GM19023 (cell line): Measurements from ENCODE around the gene CIITA.
A peak's percentile ranks its signal among the peaks of the same experiment; 100 is the strongest.
"Not testable (repeated sequence)": the region's sequence is repeated elsewhere in the genome, so short reads cannot be mapped to it uniquely, and the experiment has no call there.

ENCODE experiments used
- ATAC-seq: cut with Tn5 transposase; IDR thresholded peaks from one replicate; pipeline ENCODE4 v1.9.1; 2021; ENCODE audit warnings: mild to moderate bottlenecking, moderate library complexity; ENCODE audit not compliant: unreplicated experiment

Gene CIITA, protein sequence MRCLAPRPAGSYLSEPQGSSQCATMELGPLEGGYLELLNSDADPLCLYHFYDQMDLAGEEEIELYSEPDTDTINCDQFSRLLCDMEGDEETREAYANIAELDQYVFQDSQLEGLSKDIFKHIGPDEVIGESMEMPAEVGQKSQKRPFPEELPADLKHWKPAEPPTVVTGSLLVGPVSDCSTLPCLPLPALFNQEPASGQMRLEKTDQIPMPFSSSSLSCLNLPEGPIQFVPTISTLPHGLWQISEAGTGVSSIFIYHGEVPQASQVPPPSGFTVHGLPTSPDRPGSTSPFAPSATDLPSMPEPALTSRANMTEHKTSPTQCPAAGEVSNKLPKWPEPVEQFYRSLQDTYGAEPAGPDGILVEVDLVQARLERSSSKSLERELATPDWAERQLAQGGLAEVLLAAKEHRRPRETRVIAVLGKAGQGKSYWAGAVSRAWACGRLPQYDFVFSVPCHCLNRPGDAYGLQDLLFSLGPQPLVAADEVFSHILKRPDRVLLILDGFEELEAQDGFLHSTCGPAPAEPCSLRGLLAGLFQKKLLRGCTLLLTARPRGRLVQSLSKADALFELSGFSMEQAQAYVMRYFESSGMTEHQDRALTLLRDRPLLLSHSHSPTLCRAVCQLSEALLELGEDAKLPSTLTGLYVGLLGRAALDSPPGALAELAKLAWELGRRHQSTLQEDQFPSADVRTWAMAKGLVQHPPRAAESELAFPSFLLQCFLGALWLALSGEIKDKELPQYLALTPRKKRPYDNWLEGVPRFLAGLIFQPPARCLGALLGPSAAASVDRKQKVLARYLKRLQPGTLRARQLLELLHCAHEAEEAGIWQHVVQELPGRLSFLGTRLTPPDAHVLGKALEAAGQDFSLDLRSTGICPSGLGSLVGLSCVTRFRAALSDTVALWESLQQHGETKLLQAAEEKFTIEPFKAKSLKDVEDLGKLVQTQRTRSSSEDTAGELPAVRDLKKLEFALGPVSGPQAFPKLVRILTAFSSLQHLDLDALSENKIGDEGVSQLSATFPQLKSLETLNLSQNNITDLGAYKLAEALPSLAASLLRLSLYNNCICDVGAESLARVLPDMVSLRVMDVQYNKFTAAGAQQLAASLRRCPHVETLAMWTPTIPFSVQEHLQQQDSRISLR

GRCh38 chr16:10876799-10877341, at the start of gene CIITA:
Gene CIITA, plus strand, starts transcription at chr16:10877202. Its CDS starts 129 bp downstream, at chr16:10877331.
- ATAC-seq, result peak; percentile 53

GRCh38 chr16:10827691-10828341, 49.2 kb upstream of the CIITA start:
- ATAC-seq, result no peak

GRCh38 chr16:10828851-10829366, 48.1 kb upstream of the CIITA start:
- ATAC-seq, result no peak

DNA sequence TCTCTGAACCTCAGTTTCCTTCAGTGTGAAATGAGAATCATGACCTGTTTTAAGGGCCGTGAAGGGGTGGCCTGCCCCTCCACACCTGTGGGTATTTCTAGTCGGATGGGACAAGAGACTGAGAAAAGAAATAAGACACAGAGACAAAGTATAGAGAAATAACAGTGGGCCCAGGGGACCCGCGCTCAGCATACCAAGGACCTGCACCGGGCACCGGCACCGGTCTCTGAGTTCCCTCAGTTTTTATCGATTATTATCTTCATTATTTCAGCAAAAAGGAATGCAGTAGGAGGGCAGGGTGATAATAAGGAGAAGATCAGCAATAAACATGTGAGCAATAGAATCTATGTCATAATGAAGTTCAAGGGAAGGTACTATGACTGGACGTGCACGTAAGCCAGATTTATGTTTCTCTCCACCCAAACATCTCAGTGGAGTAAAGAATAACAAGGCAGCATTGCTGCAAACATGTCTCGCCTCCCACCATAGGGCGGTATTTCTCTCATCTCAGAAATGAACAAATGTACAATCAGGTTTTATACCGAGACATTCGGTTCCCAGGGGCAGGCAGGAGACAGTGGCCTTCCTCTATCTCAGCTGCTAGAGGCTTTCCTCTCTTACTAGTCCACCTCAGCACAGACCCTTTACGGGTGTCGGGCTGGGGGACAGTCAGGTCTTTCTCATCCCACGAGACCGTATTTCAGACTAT, 47.5 kb upstream of the CIITA start:
- ATAC-seq, result not testable (repeated sequence)

DNA sequence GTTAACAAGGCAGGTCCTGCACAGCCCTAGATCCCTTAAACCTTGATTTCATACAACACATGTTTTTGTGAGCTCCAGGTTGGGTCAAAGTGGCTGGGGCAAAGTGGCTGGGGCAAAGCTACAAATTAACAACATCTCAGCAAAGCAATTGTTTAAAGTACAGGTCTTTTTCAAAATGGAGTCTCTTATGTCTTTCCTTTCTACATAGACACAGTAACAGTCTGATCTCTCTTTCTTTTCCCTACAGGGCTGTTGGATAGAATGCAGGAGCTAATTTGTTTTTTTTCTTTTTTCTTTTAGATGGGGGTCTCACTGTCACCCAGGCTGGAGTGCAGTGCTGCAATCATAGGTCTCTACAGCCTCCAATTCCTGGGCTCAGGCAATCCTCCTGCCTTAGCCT, 46.8 kb upstream of the CIITA start:
- ATAC-seq, result not testable (repeated sequence)

GRCh38 chr16:10831894-10832886, 44.8 kb upstream of the CIITA start:
- no peak for ATAC-seq

GRCh38 chr16:10833271-10833670, 43.7 kb upstream of the CIITA start:
- ATAC-seq, result no peak

- ATAC-seq, result no peak
Measured at GRCh38 chr16:10834130-10834529, 42.9 kb upstream of the CIITA start.

DNA sequence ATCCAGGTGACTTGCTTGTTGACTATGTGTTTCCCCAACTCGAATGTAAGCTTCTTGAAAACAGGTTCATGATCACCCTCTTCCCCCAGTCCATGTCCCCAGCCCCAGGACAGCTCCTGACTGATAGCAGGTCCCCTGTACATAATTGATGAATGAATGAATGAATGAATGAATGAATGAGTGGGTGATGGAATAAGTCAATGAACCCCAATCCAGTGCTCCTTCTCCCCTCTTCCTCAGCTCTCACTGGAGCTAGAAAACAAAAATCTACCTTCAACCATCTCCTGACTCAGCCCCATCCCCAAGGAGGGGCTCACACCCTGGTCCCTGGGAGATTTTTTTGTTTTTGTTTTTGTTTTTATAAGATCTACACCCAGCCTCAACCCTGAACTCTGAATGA, 42.2 kb upstream of the CIITA start:
- no peak for ATAC-seq

- peak; percentile 49 for ATAC-seq
Measured at GRCh38 chr16:10835281-10835931, 41.6 kb upstream of the CIITA start.

DNA sequence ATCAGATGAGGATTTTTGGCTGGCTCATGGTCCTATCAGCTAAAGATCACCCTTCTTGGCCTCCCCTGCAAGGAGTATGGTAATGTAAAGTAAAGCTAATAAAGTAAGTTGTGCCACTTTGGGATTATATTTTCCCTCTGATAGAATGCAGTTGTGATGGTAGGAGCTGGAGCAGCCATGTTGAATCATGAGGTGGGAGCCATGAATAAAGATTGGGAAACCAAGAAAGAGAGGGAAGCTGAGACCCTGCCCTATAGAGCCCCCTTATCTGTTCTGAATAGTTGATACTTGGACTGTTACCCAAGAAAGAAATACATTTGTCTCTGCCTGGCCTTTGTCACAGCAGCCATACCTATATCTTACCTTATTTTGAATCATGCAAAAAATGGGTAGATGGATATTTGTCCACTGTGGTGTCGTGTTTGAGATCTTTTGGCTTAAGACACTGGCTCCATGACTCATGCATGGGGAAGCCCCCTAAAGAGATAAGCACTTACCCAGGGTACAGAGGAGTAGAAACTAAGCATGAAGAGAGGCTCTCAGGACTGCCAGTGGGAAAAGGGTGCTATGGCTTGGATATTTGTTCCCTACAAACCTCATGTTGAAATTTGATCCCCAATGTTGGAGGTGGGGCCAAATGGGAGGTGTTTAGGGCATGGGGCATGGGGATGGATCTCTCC, 40.7 kb upstream of the CIITA start:
- no peak for ATAC-seq

- no peak for ATAC-seq
Measured at GRCh38 chr16:10838621-10839278, 38.3 kb upstream of the CIITA start.

- no peak for ATAC-seq
Measured at GRCh38 chr16:10839279-10839666, 37.7 kb upstream of the CIITA start.

DNA sequence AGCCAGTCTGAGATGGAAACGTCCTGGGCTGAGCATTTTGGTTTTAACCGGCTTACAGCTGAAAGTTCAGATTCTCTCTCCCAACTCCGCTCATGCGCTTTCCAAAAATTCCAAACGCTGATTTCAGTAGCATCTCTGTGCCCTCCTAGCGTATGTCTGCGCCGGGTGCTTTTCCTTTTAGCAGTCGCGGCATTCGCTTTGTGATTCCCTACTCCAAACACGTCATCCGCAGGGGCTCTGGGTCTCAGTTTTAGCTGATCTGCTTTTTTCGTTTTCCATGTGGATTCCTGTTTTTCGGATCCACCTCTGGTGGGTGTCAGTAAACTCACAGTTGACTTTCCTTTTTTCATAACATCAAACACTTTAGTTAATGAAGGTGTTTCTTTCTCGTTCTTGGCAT, 36.3 kb upstream of the CIITA start:
- ATAC-seq, result no peak

GRCh38 chr16:10846213-10846998, 30.6 kb upstream of the CIITA start:
- ATAC-seq, result no peak

- ATAC-seq, result no peak
Measured at GRCh38 chr16:10847176-10847575, 29.8 kb upstream of the CIITA start.
